Measurements from ENCODE around the gene VAV3.

The VAV3 gene

DNA sequence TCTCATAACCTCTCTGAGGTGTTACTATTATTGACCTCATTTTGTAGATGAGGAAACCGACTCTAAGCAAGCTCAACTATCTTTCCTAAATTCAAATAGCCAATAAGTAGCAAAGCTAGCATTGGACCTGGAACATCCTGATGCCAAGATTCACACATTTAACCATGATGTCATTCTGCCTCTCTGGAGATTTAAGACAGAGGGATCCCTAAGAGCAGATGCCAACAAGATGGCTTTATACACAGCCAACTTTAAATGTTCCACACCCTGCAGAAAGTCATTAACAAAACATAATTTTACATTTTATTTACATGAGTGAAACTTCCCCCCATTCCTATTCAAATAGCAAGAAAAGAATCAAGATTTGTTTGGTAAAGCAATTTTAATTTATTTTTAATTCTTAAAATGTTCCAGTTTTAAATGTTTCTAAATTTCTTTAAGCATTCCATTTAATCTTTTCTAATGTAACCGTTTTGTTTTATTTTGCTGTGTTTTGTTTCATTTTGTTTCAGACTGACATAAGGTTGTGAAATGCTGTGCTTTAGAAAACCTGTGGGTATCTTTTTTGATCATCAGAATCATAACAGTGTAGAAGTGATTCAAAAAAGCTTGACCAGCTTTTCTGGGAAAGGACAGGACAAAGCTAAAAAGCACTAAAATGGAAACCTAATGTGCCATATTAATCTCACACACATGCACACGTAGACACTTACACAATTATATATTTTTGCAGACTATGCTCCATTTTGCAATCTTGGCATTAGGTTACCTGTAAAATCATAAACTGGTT, 7.6 kb upstream of the VAV3 start:
- no peak for DNase-seq (ENCODE audit: low read depth in 2 of 2)

DNA sequence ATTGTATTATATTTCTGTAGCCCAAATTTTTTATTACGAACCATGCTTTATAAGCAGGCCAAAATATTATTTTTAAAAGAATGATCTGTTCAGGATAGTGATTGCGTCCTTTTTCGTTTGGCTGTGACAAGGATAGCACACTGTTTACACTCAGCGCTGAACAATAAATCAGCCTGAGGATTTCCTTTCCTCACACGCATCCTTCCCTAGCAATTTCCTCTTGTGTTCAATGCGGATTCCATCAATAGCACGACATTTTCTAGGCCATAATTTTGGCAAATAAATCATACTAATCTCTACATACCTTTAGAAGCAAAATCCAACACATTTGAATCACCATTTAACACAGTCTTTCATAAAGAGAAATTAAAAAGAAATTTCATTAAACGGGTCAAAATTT, 1.6 kb upstream of the VAV3 start:
- no peak for DNase-seq (ENCODE audit: low read depth in 2 of 2)

DNA sequence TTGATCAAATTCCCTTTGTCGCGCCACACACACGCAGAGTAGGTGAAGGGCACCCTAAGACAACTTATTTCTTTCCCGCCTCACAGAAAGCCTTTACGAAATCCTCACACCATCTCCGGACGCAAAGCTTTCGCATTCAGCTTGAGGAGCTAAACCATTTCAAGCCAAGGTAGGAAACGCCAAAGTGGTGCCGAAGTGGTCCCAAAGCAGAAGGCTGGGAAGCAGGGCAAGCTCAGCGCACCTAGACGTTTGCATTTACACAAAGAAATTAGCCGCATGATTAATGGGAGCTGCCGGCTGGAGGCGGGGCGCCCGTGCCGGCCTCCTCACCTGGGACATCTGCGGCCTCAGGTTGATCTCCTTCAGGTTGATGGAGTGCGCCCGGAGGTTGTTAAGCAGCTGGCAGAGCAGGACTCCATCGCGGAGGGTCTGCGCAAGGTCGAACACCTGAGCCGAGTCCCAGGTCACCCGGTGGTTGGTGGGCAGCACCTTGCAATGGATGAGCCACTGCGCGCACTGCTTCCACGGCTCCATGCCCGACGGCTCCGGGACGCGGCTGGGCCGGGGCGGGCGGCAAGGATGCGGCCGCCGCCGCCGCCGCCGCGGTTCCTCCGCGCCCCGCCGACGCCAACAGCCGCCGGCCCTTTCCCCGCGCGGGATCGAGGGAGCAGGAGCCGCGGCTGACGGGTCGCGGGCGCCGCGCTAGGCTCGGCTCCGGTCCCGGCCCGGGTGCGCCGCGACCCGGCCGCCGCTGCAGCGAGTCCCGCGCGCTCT, 457 bp downstream of the VAV3 start:
- peak in 1 of 2 donors; percentile 42 for DNase-seq (ENCODE audit: low read depth in 2 of 2)

DNA sequence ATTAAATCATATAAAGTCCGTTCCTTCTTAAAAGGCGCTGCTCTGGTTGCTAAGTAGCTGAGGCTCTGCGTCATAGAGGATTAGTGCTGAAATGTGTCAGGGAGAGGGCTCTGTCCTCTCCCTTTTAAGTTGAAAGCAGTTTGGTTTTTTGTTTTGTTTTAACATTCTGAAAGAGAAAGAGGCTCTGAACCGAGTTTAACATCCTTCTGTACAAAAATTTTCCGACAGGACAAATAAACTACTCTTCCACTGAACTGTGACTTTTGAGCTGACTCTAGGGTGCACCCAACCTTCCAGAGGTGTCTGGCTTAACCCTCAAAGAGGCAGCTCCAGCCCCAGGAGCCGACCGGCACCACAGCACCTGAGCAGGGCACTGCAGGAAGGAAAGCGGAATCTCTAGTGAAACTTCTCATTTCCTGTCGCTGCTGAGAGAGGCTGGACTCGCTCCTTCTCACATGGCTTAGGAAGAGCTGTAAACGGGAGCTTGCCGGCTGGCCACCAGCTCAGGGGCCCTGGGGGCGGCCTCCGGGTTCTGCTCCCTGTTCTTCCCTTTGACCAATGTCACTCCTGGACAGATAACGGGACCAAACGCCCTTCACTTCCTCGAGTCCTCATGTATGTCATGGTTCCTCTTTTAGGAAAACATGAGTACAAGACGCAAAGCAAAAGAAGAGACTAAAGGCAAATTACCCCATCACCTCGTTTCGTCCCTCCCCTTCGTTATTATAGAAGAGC, 1.2 kb downstream of the VAV3 start:
- peak in 1 of 2 donors; percentile 26 for DNase-seq (ENCODE audit: low read depth in 2 of 2)

DNA sequence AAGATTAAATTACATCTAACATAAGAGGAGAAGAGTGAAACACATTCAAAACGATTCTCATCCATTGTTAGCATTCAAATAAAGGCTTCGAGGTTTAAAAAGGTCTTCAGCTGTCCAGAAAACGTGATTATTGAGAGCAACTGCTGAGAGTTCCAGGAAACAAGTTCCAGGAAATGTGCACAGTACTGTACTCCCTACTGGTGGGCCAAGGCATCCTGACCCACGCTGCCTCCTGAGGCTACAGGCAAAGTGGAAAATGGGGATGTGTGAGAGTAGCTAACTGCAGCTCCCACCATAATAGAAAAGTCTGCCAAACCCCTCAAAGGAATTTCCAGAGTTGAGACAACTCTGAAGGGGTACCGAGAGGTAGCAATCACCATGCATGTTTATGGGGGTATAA, 2.0 kb downstream of the VAV3 start:
- no peak for DNase-seq (ENCODE audit: low read depth in 2 of 2)

DNA sequence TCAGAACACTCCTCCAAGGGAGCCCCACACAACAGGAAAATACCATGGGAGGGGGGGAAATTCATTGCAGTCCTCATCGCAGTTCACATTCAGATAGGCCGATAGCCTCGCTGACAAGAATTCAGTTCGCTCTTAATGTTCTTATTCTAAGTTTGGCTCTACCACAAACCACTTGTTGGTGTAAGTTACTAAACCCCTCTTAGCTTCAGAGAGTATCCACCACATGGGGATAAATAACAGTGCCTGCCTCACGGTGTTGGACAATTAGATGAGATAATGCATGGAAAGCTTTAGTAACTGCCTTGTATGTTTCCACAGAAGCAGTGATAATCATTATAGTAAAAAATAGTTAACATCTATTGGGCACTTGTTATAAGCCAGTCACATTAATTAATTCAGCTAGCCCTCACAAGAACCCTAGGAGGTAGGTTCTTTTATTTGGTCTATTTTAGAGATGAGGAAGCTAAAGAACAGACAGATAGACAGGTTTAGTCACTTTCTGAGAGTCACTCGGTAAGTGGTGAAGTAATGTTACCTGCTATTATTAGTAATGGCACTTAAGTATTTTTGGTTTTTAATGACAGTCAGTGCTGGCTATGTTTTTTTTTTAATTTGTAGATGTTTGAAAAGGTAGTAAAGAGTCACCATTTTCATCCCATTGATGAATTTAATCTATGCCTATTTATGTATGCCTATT, 10.1 kb downstream of the VAV3 start:
- no peak for DNase-seq (ENCODE audit: low read depth in 2 of 2)

DNA sequence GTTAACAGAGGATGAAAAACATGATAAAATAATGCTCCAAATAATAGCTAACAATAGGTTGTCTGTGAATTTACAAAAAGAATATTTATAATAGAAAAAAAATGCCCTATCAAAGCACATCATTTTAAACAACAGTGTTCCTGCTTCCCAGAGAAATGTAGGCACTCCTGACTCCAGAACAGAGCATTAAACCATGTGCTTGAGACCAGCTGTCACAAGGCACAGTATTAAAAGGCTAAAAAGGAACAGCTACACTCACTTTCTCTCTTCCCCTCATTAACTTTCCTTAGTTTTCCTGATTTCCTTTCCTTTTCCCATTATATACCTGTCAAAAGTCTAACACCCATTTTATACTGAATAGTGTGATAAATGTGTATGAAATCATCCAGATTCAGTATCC, 10.9 kb downstream of the VAV3 start:
- DNase-seq (ENCODE audit: low read depth in 2 of 2) = no peak

DNA sequence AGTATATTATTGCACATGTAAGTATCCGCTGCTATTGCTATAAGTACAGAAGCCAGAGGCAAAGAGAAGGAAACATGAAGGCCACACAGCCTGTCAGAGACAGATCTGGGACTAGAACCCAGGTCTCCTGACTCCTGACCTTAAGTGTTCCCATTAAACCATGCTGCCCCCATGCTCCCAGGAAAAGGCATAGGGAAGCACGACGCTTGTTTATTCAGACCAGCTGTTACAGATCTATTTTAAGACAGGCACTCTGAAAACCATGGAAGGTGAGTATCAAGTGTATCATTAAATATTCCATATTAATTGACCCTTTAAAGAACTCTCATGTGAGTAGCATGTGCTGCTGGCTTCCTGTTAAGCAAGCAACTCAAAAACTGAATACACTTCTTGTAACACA, 11.4 kb downstream of the VAV3 start:
- DNase-seq (ENCODE audit: low read depth in 2 of 2) = no peak

DNA sequence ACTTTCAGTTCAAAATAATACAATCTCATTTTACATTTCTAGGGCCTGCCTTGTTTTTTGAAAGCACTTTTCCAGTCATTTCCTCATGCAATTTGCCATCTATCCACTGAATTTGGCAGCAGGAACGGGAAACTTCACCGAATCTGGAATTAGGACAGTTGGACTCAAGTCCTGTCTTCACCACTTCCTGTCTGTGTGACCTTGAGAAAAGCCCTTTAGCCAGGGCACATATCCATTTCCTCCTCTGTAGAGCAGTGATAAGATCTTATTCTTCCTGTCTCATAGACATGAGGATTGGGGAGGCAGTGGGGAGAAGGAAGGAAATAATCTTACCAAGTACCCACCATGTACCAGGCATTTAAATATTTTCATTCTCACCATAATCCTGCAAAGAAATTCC, 12.0 kb downstream of the VAV3 start:
- DNase-seq (ENCODE audit: low read depth in 2 of 2) = no peak

DNA sequence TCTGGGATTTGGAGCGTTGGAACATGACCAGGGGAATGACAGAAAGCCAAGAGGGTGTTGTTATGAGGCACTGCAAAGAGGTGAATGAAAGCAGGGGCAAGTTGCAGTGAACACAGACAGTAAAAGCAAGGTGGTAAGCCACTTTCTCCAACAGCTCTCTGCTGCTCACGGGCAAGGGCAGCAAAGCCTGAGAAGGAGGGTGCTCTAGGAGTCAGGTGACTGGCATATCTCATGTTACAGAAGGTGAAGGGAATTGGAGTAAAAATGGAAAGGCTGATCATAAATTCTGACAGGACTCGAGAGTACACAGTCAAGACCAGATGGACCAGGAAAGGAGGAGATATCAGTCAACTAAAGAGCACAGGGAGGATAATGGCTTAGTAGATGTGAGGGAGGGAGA, 14.5 kb downstream of the VAV3 start:
- DNase-seq (ENCODE audit: low read depth in 2 of 2) = no peak

DNA sequence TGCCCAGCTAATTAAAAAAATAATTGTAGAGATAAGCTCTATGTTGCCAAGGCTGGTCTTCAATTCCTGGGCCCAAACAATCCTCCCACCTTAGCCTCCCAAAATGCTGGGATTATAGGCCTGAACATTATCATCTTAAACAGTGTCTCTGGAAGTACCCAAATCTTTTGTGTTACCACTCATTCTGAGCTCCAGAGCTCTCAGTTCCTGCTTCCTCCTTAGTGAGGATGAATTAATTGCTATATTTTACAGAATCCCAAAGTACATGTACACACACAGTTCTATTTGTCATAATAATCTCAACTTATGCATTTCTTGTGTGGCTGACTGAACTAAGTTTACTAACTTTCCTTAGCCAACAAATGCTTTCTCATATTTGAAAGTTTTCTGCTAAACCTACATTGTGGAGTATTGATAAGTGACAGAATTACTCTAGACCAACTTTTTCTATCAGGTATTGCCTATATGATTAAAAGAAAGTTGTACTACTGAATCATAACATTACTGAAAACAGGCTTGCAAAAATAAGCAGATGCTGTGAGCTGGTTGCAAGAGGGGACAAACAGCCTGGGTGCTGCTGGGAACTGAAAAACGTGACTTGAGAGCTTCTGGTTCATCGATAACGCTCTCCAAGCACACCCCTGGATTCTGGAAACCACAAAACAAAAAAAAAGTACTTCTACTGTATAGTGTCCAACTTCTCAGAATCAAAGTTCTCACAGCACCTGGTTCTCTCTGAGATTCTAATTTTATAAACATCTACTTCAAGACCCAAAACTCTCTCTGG, 15.3 kb downstream of the VAV3 start:
- no peak for DNase-seq (ENCODE audit: low read depth in 2 of 2)

DNA sequence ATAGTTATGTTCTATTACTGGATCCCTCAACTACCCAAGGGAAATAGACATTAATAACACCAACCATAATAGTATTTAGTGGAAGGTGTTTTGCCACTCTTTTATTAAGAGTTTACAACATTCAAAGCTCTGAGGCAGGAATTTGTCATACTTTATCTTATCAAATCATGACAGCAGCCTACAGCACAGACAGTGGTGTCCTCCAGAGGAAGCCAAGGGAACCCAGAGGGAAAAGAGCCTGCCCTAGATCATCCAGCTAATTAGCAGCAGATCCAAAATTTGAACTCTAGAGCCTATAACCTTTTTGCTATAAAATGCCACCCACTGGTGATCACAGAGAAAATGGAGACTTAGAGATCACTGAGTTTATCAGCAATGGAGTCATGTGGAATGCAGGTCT, 18.2 kb downstream of the VAV3 start:
- no peak for DNase-seq (ENCODE audit: low read depth in 2 of 2)

DNA sequence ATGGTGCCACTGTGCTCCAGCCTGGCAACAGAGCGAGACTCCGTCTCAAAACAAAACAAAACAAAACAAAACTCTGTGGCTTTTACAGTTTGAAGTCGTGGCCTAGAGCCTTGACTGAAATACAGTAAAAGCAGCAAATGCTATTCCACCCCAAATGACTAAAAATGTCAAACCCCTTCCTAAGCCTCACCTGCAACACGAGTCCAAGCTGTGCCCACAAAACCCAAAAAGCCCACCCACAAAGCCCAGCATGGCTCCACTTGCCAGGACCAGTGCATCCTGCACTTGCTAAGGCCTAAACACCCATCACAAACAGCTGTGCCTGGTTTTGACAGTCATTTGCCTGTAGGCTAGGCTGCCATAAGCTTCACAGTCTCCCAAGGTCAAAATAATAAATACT, 21.3 kb downstream of the VAV3 start:
- DNase-seq (ENCODE audit: low read depth in 2 of 2) = no peak

DNA sequence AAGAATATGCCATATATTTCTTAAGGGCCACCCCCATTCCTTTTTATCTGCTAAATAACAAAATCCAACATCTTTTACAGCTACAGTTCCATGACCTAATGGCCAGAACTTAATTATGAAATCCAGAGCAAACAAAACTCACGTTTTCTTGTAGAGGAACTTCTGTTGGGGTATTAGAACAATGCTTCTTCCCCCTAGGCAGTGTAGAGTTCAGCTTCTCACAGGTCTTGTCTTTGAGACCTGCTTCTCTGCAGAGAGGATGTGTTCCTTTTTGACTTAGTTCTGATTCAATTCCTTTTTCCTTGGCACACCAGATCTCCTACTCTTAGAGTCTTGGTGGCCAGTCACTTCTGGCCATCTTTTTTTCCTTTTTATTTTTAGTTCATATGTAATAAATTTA, 22.2 kb downstream of the VAV3 start:
- no peak for DNase-seq (ENCODE audit: low read depth in 2 of 2)

DNA sequence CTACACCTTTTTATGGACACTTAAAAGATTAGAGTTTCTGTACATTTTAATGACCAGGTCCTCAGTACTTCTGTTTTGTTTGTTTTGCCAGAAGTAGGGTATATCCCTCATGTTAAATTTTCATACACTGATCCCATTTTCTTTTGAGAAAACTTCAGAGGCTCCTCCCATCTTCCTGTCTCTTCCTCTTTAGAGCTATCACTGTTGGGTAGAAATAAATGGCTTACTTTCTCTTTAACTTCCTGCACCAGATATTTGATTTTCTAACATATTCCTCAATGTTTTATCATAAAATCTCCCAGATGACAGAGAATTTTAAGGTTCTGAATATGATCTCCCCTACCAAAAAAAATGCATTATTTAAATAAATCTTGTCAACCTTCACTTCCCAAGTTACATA, 23.4 kb downstream of the VAV3 start:
- no peak for DNase-seq (ENCODE audit: low read depth in 2 of 2)

DNA sequence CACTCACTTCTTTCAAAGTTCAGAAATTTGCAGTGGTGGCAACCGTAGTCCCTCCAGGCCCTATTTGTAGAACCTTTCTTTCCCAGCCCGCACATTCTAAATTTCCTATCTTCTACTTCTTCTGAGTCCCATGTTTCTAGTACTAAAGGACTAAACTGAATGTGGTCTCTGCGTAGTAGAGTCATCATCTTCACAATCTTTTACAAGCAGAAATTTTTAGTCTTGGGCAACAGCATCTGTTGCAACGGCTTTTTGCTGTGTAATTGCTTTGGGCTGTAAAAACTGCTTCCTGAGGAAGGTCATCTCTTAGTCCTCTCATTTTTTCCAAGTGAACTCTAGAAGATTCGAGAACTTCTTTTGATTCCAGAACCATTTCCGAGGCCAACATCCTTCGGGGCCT, 23.9 kb downstream of the VAV3 start:
- no peak for DNase-seq (ENCODE audit: low read depth in 2 of 2)

DNA sequence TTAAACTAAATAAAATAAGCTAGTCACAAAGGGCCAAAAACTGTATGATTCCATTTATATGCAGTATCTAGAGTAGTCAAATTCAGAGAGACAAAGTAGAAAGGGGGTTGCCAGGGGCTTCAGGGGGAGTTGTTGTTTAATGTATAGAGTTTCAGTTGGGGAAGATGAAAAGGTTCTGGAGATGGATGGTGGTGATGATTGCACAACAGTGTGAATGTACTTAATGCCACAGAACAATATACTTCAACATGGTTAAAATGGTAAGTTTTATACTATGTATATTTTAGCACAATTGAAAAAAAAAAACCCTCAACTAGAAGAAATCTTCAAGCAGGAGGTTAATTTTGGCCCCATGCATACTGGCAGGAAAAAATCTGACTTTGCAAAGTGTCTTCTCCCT, 24.3 kb downstream of the VAV3 start:
- DNase-seq (ENCODE audit: low read depth in 2 of 2) = no peak

DNA sequence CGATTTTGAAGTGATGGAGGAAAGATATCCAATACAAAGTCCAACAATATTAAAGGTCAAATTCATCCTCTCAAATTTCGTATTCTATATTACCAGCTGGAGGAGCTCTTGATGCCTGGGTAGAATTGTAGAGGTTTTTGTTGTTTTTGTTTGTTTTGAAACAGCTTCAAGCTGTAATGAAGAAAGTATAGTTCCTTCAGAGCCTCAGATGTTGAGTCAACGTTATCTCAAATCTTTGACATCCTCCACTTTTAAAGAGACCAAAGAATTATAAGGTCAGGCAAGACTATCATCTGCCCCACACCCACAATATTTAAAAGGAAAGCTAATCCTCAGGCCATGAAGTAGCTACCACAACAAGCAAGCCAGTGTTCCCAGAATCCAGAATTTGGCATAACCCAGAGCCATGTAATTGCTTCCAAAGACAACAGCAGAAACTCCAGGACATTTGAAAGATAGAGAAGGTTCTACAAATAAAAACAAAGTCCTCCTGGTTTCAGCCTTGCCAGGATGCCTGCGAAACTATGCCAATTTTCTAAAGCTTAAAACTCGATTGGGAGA, 24.9 kb downstream of the VAV3 start:
- no peak for DNase-seq (ENCODE audit: low read depth in 2 of 2)

DNA sequence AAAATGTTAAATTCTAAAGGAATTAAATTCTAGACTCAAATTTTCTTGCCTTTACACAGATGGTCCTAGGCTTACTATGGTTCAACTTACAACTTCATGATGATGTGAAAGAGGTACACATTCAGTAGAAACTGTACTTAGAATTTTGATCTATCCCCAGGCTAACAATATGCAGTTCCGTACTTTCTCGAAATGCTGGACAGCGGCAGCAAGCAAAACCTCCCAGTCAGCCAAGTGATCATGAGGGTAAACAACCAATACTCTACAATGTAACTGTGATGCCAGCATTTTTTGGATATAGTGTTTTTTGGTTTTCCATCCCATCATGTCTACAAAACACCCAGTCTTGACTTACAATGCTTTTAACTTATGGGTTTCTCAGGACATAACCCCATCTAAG, 25.7 kb downstream of the VAV3 start:
- DNase-seq (ENCODE audit: low read depth in 2 of 2) = no peak

DNA sequence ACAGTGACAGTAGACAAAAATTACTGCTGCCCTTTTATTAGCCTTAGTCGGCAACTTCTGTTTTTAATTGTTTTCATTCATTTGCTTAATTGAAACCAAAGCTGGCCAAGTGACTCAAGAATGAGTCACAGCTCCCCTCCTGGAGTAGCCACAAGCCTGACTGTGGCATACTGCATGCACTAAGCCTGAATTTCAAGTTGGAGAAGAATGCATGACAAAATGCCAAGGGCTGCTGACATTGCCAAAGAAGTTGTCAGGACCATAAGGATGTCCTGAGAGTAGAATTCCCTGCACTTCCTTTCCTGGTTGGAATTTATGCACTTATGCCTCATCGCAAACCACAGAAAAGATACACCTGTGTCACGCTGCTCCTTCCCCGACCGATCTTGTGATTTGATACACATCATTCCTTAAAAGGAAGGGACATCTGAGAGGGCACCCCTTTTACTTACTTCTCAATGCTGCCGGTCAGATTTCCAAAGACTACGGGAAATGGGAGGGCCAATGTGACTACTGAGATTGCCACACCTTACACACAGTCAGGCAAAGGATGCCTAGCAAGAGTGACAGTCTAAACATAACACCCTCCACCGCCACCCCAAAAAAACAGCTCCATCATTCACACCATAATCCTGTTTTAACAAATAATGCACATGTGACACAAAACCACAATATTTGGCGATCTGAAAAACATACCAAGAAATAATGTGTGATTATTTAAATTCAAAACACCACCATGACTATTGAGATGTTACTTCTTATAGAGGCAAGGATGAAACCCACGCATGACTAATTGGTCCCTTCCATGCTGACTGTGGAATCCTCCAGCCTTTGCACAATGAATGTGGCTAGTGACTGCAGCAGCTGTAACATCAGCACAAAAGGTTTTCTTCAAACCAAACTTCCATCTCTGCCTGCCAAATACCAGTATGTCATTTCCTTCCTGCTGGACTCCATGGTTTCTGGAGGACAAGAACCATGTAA, 28.2 kb downstream of the VAV3 start:
- peak in 1 of 2 donors; percentile 18 for DNase-seq (ENCODE audit: low read depth in 2 of 2)
